Smooth muscle cell (in vitro differentiated cells): ENCODE measurements around the gene ZMIZ2. TPM values are rescaled to one million over a fixed set of nuclear protein-coding genes. Genes with fewer than 3 reads are reported as not detected.

Experiments used
- DNase-seq: peaks from one replicate; lab custom pipeline; 2025; ENCODE audit not compliant: unreplicated experiment; lab: John Stamatoyannopoulos, UW
- H2AFZ ChIP-seq: fragments of 200-600 bp; sonication (generic); 2 replicates; pipeline ENCODE4 v1.6.0; 2016; ENCODE audit warnings: antibody characterized with exemption, low read depth, mild to moderate bottlenecking
- H3F3A ChIP-seq: fragments of 200-600 bp; sonication (generic); 2 replicates; pipeline ENCODE4 v1.6.0; 2017; ENCODE audit warnings: antibody characterized with exemption, low read depth
- H3K27ac ChIP-seq: fragments of 200-600 bp; sonication (generic); 2 replicates; pipeline ENCODE4 v1.5.1; 2016; ENCODE audit warnings: low read depth, mild to moderate bottlenecking
- H3K27me3 ChIP-seq: fragments of 200-600 bp; sonication (generic); 2 replicates; pipeline ENCODE4 v1.6.1; 2016; ENCODE audit warnings: low read depth, mild to moderate bottlenecking
- H3K36me3 ChIP-seq: fragments of 200-600 bp; sonication (generic); 2 replicates; pipeline ENCODE4 v1.5.1; 2016; ENCODE audit warnings: low read depth
- H3K4me1 ChIP-seq: fragments of 200-600 bp; sonication (generic); 2 replicates; pipeline ENCODE4 v1.5.1; 2016; ENCODE audit warnings: low read depth
- H3K4me2 ChIP-seq: fragments of 200-600 bp; sonication (generic); 2 replicates; pipeline ENCODE4 v1.6.0; 2016; ENCODE audit warnings: mild to moderate bottlenecking
- H3K4me3 ChIP-seq: fragments of 200-600 bp; sonication (generic); 2 replicates; pipeline ENCODE4 v1.5.1; 2016; ENCODE audit warnings: mild to moderate bottlenecking
- H3K79me2 ChIP-seq: fragments of 200-600 bp; sonication (generic); 2 replicates; pipeline ENCODE4 v1.6.0; 2016; ENCODE audit warnings: low read depth, mild to moderate bottlenecking
- H3K9ac ChIP-seq: fragments of 200-600 bp; sonication (generic); 2 replicates; pipeline ENCODE4 v1.6.0; 2016; ENCODE audit warnings: low read depth
- H3K9me3 ChIP-seq: fragments of 200-600 bp; sonication (generic); replicated peaks from 2 replicates; pipeline ENCODE4 v1.5.1; 2016; ENCODE audit warnings: low read depth
- H4K20me1 ChIP-seq: fragments of 200-600 bp; sonication (generic); 2 replicates; pipeline ENCODE4 v1.6.0; 2016; ENCODE audit warnings: low read depth
- WGBS: methylation state at CpG from one replicate; pipeline ENCODE4 v1.1.7; 2016; ENCODE audit warnings: low lambda C conversion rate; 5-methylcytosine and 5-hydroxymethylcytosine counted together
- polyA plus RNA-seq: library from polyadenylated mRNA; unstranded; fragments of >200 nt; fragmentation: Nextera tagmentation; extraction: Ambion mirVana; gene quantifications from 2 replicates; pipeline ENCODE4 v1.2.1, GENCODE V29; 2016
- total RNA-seq: library from RNA; depleted of rRNA; stranded (reverse); fragments of >200 nt; gene quantifications from 2 replicates; pipeline ENCODE4 v1.2.3, GENCODE V29; 2014
- TF ChIP-seq, protein P1 (sequence below): fragments of 200-600 bp; sonication (generic); IDR thresholded peaks from 2 replicates; pipeline ENCODE4 v1.5.1; 2017; ENCODE audit warnings: borderline replicate concordance, mild to moderate bottlenecking, antibody characterized with exemption; ENCODE audit not compliant: insufficient read depth, poor library complexity, severe bottlenecking

ZMIZ2 gene
- total and polyA plus RNA-seq, 2 experiments from 2014 or later: 8.8 to 17.2 TPM

DNA sequence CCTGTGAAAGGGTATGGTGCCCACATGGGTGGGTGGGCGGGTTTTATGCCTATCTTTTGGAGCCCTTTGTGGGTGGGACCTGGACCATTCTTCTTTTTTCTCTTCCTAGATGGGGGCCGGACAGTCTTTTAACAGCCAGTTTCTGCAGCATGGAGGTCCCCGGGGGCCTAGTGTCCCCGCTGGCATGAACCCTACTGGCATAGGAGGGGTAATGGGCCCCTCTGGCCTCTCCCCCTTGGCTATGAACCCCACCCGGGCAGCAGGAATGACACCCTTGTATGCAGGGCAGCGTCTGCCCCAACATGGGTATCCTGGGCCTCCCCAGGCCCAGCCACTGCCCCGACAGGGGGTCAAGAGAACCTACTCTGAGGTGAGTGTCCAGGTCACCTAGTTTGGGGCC is 9.1 kb downstream of the ZMIZ2 start:
- 96% methylated on average over 6 of the region's 7 CpGs for WGBS
- no peak overlapping the region for H3K4me2 ChIP-seq
- no peak overlapping the region for H3K27ac ChIP-seq
- TF ChIP-seq, protein P1, sequence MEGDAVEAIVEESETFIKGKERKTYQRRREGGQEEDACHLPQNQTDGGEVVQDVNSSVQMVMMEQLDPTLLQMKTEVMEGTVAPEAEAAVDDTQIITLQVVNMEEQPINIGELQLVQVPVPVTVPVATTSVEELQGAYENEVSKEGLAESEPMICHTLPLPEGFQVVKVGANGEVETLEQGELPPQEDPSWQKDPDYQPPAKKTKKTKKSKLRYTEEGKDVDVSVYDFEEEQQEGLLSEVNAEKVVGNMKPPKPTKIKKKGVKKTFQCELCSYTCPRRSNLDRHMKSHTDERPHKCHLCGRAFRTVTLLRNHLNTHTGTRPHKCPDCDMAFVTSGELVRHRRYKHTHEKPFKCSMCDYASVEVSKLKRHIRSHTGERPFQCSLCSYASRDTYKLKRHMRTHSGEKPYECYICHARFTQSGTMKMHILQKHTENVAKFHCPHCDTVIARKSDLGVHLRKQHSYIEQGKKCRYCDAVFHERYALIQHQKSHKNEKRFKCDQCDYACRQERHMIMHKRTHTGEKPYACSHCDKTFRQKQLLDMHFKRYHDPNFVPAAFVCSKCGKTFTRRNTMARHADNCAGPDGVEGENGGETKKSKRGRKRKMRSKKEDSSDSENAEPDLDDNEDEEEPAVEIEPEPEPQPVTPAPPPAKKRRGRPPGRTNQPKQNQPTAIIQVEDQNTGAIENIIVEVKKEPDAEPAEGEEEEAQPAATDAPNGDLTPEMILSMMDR: no peak
- no peaks in the 10 kb centered on the region for H3K27me3 ChIP-seq
- no peaks in the 10 kb centered on the region for H3F3A ChIP-seq
- H3K79me2 ChIP-seq: peaks cover 24% of the 10 kb centered on the region
- H4K20me1 ChIP-seq: peaks cover 27% of the 10 kb centered on the region
- no peaks in the 10 kb centered on the region for H3K4me1 ChIP-seq
- no peaks in the 10 kb centered on the region for H3K9me3 ChIP-seq
- DNase-seq: no peak
- H3K9ac ChIP-seq: no peak overlapping the region
- no peak overlapping the region for H2AFZ ChIP-seq
- H3K36me3 ChIP-seq: no peaks in the 10 kb centered on the region
- no peak overlapping the region for H3K4me3 ChIP-seq

DNA sequence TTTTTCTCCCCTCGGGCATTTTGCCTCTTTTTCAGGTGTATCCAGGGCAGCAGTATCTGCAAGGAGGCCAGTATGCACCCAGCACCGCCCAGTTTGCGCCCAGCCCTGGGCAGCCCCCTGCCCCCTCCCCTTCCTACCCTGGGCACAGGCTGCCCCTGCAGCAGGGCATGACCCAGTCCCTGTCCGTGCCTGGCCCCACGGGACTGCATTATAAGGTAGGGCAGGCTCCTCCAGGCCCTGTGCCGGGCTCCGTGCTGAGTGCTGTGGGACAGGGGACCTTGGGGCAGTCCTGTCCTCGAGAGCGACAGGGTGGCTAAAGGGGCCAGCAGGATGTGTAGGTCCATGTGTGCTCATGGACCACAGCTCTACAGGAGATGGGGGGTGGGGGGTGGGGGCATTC is 10.6 kb downstream of the ZMIZ2 start:
- H3K27me3 ChIP-seq: no peaks in the 10 kb centered on the region
- no peak for DNase-seq
- no peak overlapping the region for H2AFZ ChIP-seq
- no peak overlapping the region for H3K4me3 ChIP-seq
- no peaks in the 10 kb centered on the region for H3K9me3 ChIP-seq
- no peaks in the 10 kb centered on the region for H3K36me3 ChIP-seq
- 96% methylated on average over 9 of the region's 9 CpGs for WGBS
- TF ChIP-seq, protein P1: no peak
- peaks cover 17% of the 10 kb centered on the region for H4K20me1 ChIP-seq
- H3K4me1 ChIP-seq: no peaks in the 10 kb centered on the region
- H3K27ac ChIP-seq: no peak overlapping the region
- H3F3A ChIP-seq: no peaks in the 10 kb centered on the region
- H3K9ac ChIP-seq: no peak overlapping the region
- peaks cover 9% of the 10 kb centered on the region for H3K79me2 ChIP-seq
- H3K4me2 ChIP-seq: no peak overlapping the region

DNA sequence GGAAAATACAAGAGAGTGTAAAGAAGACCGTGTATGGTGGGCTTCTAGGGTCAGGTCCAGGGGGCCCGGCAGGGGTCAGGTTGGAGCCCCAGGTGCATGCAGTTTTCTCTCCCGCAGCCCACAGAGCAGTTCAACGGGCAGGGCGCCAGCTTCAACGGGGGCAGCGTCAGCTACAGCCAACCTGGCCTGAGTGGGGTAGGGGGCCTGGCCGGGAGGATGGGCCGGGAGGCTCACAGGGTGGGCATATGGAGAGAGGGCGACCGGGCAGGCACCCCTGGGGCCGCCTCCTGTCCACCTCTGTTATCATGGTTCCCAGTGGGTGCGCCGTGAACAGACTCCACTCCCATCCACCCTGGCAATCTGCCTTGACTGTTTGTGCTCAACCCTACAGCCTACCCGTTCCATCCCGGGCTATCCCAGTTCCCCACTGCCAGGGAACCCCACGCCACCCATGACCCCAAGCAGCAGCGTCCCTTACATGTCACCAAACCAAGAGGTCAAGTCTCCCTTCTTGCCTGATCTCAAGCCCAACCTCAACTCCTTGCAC is 11.5 kb downstream of the ZMIZ2 start:
- peaks cover 12% of the 10 kb centered on the region for H4K20me1 ChIP-seq
- H3K4me1 ChIP-seq: no peaks in the 10 kb centered on the region
- TF ChIP-seq, protein P1: no peak
- H3K9me3 ChIP-seq: no peaks in the 10 kb centered on the region
- H2AFZ ChIP-seq: no peak overlapping the region
- no peak overlapping the region for H3K9ac ChIP-seq
- H3K79me2 ChIP-seq: peaks cover 2% of the 10 kb centered on the region
- no peak overlapping the region for H3K27ac ChIP-seq
- H3F3A ChIP-seq: no peaks in the 10 kb centered on the region
- H3K27me3 ChIP-seq: no peaks in the 10 kb centered on the region
- no peak overlapping the region for H3K4me3 ChIP-seq
- no peak for DNase-seq
- WGBS: 94% methylated on average over 18 of the region's 18 CpGs
- H3K36me3 ChIP-seq: no peaks in the 10 kb centered on the region
- H3K4me2 ChIP-seq: no peak overlapping the region
